HG02885 (cell line): Measurements from ENCODE around the gene ASTN2.

ENCODE experiments used
- ATAC-seq: cut with Tn5 transposase; IDR thresholded peaks from one replicate; pipeline ENCODE4 v1.9.1; 2021; ENCODE audit warnings: mild to moderate bottlenecking; ENCODE audit not compliant: unreplicated experiment, poor library complexity

Gene ASTN2

DNA sequence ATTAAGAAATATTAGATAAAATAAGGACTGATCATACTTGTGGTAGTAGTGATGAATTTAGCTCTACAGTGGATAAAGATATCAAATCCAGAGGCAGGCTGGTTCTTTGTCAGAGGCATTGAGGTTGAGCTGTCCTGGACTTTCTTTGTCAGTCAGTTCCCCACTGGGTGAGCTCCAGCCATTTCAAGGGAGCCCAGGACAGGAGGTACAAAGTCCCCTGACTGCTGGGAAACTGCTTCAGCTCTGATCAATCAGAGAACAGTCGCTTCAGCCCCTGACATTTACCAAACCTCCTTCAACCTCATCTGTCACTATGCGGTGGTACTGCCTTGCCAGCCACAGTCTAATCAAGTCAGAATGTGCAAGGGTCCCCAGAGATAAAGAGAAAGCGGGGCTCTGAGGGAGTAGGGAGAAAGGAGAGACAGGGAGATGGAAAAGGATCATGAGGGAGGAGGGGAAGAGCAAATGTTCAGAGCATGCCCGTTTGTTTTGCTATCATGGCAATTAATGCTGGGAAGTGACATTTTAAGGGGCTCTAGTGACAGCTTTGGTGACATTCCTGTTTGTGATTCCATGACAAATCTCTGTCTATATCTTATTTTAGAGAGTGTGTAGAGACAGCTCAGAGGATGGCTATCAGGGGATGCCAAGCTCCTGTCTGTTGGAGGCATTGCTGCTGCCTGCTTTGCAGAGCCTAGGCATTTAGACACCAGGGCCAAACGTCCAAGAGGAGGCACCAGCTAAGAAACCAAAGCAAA is 223.2 kb downstream of the ASTN2 start:
- no peak for ATAC-seq

DNA sequence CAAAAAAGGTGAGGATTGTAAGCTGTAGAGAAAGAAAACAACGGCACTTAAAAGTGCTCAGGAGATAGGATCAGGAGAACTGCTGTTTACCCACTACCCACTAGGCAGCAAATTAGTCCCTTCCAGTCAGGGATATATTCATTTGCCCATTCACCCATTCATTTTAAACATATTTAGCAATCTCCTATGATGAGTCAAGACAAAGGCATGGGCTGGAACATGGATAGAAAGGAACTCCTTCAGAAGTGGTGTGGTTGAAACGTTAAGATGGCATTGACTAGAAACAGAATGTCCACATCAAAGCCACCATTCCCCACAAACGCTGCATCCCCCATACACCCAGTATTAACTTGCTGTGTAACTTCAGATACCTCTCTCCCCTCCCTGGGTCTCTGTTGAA is 225.7 kb downstream of the ASTN2 start:
- ATAC-seq: no peak

DNA sequence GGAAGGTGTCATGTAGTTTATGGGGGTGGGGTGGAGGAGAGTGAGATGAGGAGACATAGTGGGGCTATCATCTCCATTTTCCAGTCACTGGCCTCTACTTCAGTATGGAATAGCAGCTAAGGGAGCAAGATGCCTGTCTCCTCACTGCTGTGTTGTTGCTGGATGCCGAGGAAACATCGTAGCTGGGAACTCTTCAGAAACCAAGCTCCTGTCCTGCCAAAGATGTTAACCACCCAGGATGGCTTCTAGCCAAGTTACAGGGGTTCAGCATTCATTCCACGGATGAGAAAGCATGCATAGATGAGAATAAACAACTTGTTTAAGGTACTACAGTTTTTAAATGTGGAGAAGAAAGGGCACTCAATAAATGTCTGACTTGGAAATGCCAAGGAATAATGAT is 226.5 kb downstream of the ASTN2 start:
- ATAC-seq: no peak

DNA sequence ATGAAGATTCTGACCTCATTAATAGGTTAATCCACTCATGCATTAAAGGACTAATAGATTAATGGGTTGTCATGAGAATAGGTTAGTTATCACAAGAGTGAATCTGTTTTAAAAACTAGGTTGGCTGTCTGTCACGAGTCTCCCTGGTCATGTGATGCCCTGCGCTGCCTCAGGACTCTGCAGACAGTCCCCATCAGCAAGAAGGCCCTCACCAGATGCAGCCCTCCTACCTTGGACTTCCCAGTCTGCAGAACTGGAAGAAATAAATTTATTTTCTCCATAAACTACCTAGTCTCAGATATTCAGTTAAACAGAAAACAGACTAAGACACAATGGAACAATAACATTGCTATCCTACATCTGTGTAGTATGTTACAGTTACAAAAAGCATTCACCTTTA is 227.4 kb downstream of the ASTN2 start:
- ATAC-seq: no peak

DNA sequence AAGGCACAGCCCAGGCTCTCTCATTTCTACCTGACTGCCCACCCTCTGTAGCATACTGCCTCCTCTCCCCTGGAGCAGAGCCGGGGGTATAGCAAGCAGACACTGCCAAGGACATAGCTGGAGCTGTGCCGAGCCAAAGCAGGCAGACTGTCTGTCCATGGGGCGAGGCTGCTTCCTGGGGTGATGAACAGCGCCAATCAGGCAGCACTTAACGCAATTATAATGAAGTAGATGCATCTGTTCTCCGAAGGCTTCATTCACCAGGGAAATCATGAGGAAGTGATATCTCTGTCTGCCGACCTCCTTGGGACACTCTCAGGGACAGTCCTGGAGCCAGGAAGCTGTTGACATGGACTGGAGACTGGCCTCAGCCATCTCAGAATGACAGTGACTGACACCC is 230.7 kb downstream of the ASTN2 start:
- no peak for ATAC-seq

DNA sequence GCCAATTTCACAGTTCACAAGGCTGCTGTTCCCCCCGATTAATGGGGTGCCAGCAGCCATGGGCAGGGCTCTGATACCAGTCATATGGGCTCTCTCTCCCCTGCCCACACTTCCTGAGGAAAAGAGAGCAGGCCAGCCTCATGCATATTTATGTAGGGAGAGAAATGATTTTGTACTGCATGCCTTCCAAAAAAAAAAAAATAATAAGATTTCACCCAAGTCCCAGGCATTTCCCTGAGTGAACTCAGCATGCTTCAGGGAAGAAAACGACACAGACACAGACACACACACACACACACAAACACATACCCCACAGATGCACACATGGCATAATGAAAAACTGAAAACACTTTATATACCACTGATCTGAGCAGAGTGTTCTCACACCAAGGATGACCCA is 232.8 kb downstream of the ASTN2 start:
- ATAC-seq: no peak

DNA sequence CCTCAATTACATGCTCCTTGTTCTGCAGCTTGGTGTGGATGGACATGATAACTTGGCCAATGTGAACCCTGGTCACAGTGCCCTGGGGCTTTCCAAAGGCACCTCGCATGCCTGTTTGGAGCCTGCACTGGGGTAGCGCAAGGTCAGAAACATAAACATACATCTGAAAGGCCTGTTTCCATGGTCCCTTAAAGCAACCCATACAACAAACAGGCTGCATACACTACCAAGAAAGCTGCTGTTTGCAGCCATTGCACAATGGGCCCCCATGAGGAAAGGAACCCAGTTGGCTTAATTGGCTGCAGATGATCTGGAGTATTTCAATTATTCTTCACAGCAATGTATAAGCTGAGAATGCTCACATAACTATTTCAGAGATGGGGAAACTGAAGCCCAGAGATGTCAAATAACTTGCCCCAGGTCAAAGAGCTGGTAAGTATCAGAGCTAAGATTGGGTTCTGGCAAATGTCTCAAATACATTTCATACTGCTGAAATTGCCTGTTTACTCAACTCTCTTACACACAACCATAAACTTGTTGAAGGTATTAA is 233.9 kb downstream of the ASTN2 start:
- no peak for ATAC-seq

DNA sequence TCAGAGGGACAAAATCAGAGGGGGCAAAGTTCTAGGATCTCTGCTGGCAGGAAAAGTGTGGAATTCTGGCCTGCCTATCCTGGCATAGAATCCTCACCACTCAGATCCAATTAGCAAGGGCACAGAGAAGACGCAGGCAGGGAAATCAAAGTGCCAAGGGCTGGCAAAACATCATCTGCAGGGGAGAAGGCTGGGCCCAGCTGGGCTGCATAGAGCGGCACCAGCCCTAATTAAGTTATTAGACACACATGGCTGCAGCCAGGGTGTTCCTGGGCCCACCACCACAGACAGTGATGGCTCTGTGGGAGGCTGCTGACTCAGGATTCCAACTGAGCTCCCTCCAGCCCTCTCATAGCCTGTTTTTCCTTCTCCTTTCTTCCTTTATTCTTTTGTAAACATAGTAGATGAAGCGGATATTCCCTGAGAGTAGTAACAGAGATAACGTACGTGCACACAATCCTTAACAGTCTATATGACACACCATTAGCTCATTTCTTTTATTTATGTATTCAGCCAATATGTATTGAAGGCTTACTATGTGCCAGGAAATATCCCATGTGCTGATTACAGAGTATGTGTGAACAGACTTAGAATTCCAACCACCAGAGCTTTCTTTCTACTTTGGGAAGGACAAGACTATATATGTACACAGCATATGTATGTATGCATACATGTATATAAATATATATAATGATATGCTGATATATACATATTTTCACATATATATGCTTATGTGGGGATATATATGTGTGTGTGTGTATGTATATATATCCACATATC is 236.1 kb downstream of the ASTN2 start:
- no peak for ATAC-seq

DNA sequence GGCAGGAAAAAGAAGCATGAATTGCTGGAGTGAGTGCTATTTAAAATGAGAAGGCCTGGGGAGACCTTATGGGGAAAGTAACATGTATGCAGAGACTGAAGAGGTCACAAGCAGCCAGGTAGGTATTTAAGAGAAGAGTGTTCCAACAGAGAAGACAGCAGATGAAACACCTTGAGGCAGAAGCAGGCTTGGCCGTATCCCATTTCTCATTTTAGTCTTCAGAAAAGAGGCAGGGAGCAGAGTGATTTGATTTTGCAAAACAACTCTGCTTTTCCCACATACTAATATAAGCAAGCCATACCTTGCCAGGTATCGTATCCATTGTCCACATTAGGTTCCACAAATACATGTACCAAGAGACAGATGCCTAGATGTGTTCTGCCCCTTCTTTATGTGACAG is 244.3 kb downstream of the ASTN2 start:
- no peak for ATAC-seq

DNA sequence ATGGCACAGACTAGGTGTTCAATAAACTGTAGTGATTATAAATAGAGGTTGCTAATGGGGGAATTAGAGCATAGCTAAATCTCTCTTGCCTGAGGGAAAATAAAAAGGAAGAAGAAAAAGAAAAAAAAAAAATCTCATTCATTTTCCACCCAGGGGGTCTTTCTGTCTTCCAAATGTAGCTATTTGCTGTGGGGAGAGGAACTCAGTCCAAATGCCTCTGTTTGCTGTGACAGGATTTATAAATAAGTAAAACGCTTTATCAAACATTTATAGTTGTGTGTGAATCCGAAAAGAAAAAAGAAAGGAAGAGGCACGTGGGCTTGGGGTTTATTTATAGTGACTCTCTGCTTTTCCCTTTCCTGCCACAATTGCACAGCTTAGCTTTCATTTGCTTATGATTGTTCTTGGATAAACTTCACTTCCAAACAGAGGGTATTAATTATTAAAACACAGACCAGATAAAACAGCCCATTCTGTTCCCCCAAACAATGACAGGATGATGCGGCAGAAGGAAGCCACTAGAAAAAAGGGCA is 245.7 kb downstream of the ASTN2 start:
- ATAC-seq: no peak

DNA sequence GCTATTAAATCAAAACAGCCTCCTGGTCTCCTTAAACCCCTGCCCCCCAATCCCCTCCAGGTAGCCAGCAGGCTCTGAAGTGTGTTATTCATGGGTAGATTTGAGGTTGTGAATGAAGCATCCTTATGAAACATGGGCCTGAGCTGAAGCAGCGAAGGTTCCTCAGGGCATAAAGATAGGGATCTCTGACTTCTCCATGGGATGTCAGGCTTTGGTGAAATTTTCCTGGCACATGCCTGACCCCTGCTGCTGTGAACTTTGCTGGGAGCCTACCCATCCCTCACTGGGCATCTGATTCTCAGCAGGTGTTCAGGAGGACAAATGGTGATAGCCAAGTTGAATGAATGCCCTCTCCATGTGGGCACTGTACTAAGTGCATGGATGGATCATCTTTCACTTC is 250.3 kb downstream of the ASTN2 start:
- no peak for ATAC-seq

DNA sequence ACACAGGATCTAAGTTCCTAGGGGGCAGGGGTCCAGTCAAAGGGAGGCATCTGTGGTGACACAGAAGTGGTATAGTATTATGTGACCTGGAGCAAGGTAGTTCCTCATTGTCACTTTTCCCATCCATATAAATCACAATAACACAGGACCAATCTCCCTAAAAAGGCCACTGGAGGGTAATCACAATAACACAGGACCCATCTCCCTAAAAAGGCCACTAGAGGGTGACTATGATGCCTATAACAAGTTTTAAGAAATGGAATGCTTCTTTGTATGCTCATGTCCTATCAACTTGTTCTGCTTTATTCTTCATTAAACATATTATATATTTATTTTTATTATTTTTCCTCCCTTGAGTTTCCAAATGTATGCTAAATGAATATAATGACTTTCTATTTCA is 254.6 kb downstream of the ASTN2 start:
- ATAC-seq: no peak

DNA sequence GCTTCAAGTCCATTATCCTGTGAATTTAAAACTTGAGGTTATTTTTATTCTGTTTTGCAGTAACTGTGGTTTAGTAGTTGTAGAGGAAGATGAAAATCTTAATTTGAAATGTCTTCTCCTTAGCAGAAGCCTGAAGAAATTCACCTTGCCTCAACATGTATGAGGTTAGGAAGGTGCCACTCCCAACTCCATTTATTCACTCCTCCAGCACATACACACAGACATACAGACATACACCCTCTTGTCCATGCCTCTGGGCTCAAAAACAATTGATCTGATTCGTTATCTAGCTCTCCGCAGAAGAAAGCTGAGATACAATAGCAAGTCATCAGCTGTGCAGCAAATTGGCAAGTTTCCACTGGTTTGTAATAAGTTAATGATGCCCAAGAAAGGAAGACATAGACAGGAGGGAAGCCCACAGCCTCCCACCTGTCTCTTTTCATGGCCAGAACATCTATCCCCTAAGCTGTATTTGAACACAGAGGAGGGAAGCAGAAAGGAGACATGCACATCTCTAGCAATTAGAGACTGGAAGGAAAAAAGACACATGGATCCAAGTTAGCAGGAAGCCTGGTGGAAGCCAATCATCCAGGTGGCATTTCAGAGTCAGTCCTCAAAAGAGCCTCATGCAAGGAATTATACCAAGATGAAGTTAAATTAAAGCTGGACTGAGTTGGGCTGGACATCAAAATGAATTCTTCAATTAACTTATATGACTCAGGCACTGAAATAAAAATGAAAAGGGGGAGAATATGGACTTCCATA is 257.9 kb downstream of the ASTN2 start:
- ATAC-seq: no peak

DNA sequence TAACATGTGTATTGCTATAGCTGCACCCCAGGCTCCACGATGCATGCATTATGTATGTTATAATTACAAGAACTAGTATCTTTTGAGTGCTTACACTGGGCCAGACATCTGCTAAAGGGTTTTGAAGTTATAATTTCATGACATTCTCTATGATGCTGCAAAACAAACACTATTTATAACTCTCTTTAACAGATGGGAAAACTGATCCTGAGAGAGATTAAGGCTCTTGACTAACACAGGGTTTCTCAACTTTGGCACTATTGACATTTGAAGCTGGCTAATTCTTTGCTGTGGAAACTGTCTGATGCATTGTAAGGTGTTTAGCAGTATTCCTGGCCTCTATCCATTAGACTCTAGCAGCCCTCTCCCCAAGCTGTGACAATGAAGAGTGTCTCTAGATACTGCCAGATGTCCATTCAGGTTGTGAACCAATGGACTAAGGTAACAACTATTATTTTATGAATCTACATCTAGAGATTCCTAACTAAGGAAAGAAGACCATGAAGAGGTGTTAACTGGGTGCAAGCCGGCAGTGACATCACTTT is 258.6 kb downstream of the ASTN2 start:
- no peak for ATAC-seq

DNA sequence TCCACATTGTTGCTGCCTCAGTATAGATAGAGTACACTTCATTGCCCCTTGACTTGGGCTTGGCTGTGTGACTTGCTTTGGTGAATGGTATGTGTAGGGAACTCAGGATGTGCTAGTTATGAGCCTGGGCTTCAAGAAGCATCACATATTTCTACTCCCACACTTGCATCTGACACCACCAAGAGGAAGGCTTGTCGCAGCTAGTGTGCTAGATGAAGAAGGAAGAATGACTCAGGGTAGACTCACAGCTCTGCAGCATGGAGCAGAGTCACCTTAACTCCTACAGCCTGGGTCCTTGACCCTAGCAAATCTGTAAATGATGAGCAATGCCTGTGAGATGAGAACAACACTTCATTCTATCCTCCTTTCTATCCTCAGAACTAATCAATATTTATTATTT is 261.8 kb downstream of the ASTN2 start:
- ATAC-seq: no peak

DNA sequence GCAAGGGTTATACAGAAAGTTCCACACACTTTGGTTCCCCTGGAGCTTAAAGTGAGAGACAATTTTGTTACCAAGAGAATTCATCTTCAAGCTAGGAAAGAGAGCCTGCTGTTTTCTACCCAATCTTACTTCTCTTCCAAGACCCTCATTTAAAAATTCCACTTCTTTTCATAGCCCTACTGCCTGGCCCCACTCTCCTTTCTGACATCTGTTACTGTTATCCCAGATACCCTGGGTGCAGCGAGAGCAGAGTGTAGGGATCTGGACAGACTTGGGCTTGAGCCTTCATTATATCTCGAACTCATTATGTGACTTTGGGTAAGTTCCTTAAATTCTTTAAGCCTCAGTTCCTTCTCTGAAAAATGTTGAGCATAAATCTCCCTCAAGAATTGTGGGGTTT is 263.1 kb downstream of the ASTN2 start:
- ATAC-seq: no peak

DNA sequence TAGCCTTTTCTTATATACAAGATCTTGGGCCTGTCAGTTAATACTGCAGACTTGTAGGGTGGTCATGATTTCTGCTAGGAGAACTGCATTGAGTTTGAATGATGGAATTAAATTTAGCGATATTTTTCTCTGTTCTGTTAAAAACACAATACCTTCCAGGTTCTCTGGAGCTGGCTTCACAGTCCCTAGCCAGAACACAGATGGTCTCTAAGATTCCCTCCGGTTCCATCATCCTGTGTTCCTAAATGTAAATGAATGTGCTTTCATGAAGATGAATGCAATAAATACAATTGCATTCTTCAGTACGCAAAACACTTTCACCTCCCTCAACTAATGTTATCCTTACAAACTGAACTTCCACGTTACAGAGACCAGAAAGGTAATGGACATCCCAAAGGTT is 264.9 kb downstream of the ASTN2 start:
- ATAC-seq: no peak

DNA sequence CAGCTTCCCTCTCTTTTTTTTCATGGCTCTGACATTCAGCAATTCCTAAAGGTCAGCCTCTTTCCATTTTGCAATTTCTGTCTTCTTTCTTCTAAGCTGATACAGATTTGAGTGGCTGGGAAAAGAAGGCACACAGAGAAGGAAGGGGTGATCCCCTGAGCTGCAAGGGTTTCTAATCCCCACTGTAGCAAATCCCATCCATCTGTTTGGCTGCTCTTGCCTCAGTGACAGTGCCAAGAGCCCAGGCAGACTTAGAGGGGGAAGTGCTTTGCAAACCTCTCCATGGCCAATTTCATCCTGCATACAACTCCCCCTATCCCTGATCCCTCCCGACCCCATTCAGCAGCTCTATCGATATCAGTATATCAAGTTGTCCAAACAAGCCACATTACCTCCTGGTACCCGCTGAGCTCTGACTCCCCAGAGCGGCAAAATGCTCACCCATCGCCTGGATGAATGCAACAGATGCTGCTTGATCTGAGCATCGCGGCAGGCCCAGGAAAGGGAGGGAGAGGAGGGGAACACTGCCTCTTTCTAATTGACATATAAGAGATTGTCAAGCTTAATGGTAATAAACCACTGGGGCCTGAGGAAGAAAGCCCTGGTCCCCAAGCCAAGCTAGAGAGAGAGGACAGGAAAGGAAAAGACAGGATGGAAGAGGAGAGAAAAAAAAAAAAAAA is 268.9 kb downstream of the ASTN2 start:
- no peak for ATAC-seq

DNA sequence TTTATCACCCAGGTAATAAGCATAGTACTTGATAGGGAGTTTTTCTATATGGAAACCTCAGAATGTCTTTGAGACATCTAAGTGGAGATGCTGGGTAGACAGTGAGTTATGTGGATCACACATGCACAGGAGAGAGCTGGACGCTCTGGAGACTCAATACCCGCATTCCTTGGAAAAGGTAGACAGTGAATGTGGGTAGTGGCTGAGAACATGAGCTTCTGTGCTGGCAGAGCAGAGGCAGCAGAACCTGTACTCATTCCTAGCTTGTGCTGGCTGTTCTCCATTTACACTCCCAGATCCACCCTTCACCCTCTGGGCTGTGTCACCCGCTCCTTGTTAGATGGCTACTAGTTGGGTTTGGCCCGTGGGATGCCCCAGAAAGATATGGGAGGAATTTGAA is 269.8 kb downstream of the ASTN2 start:
- no peak for ATAC-seq

DNA sequence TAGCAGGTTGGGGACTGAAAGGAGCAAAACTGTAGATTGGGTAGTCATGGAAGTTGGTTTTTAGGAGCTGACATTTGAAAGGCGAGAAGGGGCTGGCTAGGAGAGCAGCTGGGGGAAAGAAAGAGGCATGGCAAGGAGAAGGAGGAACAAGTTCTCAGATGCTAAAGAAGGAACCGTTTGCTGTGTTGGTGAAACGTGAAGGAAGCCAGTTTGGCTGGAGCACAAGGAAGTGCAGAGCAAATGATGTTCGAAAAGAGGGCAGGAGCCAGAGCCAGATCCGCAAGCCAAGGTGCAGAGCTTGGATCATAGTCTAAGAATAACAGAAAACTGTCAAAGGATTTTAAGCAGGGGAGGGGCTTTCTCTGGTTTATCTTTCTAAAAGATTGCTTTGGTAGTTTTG is 276.6 kb downstream of the ASTN2 start:
- no peak for ATAC-seq
